GM21723 (cell line): ENCODE results near the gene ZNF845.
"Not testable (repeated sequence)": the region's sequence is repeated elsewhere in the genome, so short reads cannot be mapped to it uniquely, and the experiment has no call there.

Experiments used
- ATAC-seq: cut with Tn5 transposase; IDR thresholded peaks from one replicate; pipeline ENCODE4 v1.9.1; 2021; ENCODE audit warnings: mild to moderate bottlenecking, moderate library complexity; ENCODE audit not compliant: unreplicated experiment

ZNF845 gene

DNA sequence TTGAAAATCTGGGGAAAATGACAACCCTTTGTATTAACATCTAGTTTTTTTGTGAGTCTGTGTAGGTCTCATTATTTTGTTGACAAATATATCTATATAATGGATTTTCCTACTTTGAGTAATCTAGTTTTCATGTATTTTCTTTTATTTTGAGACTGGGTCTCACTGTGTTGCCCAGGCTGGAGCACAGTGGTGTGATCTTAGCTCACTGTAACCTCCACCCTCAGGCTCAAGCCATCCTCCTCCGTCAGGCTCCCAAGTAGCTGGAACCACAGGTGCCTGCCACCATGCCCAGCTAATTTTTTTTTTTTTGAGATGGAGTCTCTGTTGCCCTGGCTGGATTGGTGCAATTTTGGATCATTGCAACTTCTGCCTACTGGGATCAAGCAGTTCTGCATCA lies 41.2 kb downstream of the ZNF845 start:
- no peak for ATAC-seq

DNA sequence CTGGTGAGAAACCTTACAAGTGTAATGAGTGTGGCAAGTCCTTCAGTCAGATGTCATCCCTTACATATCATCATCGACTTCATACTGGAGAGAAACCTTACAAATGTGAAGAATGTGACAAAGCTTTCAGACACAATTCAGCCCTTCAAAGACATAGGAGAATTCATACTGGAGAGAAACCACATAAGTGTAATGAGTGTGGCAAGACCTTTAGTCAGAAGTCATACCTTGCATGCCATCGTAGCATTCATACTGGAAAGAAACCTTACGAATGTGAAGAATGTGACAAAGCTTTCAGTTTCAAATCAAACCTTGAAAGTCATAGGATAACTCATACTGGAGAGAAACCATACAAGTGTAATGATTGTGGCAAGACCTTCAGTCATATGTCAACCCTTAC lies 47.8 kb downstream of the ZNF845 start:
- ATAC-seq: no peak

DNA sequence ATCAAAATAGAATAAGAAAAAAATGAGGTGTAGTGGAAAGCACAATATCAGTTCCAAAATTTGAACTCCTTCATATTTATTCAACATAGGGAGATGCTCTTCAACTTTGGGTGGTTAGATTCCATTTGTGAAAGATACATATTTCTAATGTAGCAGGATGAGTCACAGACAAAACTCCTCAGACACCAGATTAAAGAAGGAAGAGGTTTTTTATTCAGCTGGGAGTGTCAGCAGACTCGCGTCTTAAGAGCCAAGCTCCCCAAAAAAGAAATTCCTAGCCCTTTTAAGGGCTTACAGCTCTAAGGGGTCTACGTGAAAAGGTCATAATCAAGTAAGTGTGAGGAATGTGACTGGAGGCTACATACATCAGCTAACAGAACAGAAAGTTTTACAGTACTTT lies 54.6 kb downstream of the ZNF845 start:
- no peak for ATAC-seq

DNA sequence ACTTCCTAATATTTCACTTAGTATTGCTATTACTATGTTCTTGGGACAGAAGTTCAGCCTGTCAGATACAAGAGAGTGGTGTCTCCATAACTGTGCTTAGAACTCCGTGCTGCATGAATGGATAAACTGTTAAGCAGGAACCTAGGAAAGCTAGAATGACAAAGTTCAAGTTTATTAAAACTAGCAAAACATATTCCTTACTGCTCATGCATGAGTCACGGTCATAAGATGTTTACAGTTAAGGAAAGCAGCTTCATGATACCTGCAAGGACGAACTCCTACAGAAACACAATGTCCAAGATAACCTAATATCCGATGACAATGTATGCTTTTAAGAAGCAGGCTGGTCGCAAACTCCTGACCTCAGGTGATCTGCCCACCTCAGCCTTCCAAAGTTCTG lies 55.4 kb downstream of the ZNF845 start:
- ATAC-seq: no peak

DNA sequence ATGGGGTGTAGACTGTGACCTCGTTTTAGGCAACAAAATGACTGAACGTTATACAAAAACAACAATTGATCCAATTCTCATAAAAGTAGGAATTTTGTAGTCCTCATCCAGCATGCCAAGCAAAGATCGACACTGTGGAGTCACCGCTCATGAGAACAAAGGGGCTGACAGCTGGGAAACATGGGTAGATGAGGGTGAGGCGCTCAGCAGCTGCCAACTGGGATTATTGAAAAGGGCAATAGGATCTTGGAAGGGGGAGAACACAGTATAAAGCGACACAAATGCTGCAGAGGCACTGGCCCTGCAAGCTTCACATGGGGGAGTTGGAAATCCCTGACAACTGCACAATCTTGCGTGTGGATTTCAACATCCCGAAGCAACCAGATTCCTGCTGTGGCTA lies 56.0 kb downstream of the ZNF845 start:
- no peak for ATAC-seq

DNA sequence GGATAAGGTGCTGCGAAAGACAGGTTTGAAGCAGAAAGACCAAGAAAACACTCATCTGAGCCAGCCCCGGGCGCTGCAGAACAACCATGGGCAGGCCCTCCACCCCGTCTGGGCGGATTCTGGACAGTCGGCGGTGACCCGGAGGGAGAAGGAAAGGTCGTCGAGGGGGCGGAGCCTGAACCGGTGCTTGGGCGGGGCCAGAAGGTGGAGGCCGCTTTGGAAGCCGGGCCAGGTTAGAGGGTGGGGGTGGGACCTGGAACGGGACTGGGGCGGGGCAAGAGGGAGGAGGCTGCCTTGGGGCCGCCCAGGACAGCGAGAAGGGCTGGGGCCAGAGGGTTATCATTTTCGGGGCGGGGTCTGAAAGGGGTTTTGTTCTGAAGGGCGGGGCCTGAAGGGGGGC lies 56.4 kb downstream of the ZNF845 start:
- no peak for ATAC-seq

DNA sequence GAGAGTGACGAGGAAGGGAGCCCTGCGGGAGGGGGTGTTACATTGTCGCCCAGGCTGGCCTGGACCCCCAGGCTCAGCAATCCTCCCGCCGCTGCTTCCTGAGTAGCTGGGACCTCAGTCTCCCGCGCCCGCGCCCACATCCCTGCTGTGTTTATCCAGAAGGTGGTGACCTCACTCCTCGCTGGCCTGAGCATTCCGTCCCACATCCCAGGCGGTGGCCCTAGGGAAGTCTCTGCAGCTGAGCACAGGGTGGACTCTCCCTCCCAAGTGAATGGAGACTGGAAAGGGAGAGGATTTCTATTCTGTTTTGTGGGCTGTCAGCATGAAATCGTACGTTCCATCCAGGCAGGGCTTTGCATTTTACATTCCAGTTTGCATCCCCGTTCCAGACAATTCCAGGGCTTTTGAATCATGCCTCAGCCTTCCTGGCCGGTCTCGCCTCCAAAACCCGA lies 61.0 kb downstream of the ZNF845 start:
- ATAC-seq: peak; percentile 8

DNA sequence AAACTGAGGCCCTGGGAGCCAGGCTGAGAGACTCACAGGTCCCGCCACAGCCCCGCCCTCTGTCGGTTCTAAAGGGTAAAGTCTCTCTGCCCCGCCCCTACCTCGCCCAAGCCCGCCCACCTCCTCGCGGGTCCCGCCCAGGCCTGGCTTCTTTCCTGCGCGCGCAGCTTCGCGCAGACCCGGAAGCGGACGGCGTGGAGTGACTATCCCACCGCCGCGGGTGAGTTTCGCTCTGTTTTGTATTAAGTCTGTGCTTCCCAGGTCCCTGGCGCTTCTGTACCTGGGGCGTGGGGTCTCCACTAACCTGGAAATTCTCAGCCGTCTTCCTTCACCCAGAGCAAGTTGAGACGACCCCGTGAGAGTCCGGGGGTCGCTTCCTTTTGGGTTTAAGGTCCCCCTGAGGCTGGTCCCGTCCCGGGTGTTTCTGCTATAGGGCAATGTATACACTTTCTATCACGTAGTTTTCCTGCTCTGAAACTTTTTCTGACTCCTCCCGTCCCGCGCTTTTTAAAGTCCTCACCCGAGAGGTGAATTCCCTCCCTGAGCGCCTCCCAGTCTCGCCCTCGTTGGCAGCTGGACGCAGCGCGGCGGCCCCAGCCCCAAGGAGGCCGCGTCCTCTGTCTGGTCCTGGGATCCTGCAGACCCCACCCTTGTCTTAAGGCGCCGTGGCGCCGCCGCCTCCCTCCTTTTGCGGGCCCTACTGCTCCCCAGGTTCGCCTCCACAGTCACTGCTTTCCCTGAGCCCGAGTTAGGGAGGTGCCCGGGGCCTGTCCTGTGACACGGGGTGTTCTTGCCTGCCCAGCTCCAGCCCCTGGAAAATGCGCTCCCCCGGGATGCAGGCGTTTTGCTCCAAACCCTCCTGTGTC lies 61.7 kb downstream of the ZNF845 start, which contains the start of gene ZNF765:
Gene ZNF765 (plus strand): TSS at position 176 of the 866 bp plus-strand sequence. CDS start 2,867 bp downstream, outside the sequence.
- ATAC-seq: peak; percentile 86

DNA sequence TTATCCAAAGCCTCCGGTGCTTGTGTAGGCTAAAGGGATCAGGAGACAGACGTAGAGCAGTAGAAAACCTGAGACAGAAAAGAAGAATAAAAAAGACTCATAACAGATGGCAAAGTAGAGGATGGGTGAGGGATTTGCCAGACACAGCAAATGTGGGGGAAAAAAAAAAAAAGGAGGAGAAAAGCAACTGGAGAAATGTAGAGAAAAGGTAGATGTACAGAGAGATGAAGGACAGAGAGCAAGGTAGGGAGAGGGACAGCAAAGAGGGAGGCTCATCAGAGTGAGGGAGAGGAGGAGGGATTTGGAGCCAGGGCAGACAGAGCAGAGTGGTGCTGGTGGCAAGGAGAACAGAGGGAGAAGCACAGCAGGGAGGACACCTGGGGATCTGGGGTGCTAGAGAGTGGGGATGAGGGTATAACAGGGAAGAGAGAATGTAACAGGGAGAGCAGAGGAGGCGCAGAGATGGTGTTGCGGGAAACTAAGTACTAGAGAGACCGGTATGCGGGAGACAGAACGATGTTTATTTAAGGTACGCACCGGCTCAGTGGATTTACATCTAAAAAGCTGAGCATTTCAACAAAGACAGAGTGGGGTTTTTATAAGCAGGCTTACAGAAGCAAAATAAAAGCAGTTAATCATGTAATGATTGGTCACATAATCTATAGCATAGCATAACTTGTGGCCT lies 62.4 kb downstream of the ZNF845 start:
- ATAC-seq: not testable (repeated sequence)

DNA sequence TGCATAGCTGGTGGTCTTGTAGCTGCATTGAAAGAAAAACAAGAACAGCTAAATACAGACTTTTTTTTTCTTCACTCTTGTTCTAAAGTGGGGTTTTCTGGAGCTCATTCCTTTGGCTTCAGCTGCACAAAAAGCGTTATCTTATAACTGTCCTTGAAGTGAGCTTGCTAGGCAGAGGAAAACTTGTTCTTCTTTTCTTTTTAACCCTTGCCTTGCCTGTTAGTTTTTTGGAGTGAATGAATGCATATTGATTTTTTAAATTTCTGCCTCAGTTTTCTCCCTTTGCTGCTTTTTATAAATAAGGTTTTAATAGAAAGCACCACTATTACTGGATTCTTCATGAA lies 62.9 kb downstream of the ZNF845 start:
- ATAC-seq: no peak

DNA sequence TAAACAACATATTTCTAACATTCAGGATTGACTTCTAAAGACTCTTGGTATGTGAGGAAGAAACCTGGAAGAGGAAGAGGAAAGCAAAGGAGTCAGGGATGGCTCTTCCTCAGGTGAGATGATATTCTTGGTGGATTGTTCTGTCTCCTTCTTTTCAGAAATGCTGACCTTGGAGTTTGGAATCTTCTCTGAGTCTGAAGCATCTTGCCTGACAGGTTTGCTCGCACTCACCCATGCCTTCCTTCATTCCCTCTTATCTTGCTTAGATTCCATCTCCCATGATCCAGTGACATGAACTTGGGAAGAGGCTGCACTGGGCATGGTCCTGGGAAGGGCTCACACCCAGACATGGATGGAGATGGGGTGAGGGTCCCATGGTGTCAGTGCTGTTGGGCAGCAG lies 64.4 kb downstream of the ZNF845 start:
- not testable (repeated sequence) for ATAC-seq
